ENCODE data around the gene ZIK1.
A peak's percentile ranks its signal among the peaks of the same experiment; 100 is the strongest.

ZIK1 gene

GRCh38 chr19:57583521-57584416 lies at the start of gene ZIK1:
Gene ZIK1 (plus strand): TSS chr19:57584145. CDS start chr19:57584357, 212 bp downstream.
- no peak for TF ChIP-seq CTCF (IDR thresholded peaks at IDR 0.05; ENCODE audit: low read depth, low read length)
- peak within 1 kb of the TSS; percentile 69 to 76 for H3K4me3 ChIP-seq (replicated peaks in 1 of 2; ENCODE audit: low read depth in 2 of 2, low read length in 2 of 2)
- peak; percentile 93 for DNase-seq (ENCODE audit: low read depth in 2 of 2)

- no peak overlapping the region for H3K4me3 ChIP-seq (replicated peaks in 1 of 2; ENCODE audit: low read depth in 2 of 2, low read length in 2 of 2)
- TF ChIP-seq CTCF (IDR thresholded peaks at IDR 0.05; ENCODE audit: low read depth, low read length), result no peak
- peak in 1 of 2 donors; percentile 14 for DNase-seq (ENCODE audit: low read depth in 2 of 2)
Observed at GRCh38 chr19:57537953-57538547, 45.9 kb upstream of the ZIK1 start.

GRCh38 chr19:57546513-57546912 lies 37.4 kb upstream of the ZIK1 start:
- no peak for DNase-seq (ENCODE audit: low read depth in 2 of 2)
- TF ChIP-seq CTCF (IDR thresholded peaks at IDR 0.05; ENCODE audit: low read depth, low read length), result no peak
- no peak overlapping the region for H3K4me3 ChIP-seq (replicated peaks in 1 of 2; ENCODE audit: low read depth in 2 of 2, low read length in 2 of 2)

GRCh38 chr19:57552432-57552831 lies 31.5 kb upstream of the ZIK1 start:
- TF ChIP-seq CTCF (IDR thresholded peaks at IDR 0.05; ENCODE audit: low read depth, low read length), result no peak
- no peak for DNase-seq (ENCODE audit: low read depth in 2 of 2)
- no peak overlapping the region for H3K4me3 ChIP-seq (replicated peaks in 1 of 2; ENCODE audit: low read depth in 2 of 2, low read length in 2 of 2)

- DNase-seq (ENCODE audit: low read depth in 2 of 2), result no peak
- no peak overlapping the region for H3K4me3 ChIP-seq (replicated peaks in 1 of 2; ENCODE audit: low read depth in 2 of 2, low read length in 2 of 2)
- TF ChIP-seq CTCF (IDR thresholded peaks at IDR 0.05; ENCODE audit: low read depth, low read length), result no peak
Observed at GRCh38 chr19:57557659-57558058, 26.3 kb upstream of the ZIK1 start.

- TF ChIP-seq CTCF (IDR thresholded peaks at IDR 0.05; ENCODE audit: low read depth, low read length), result peak; percentile 34
- peak; percentile 38 to 47 for DNase-seq (ENCODE audit: low read depth in 2 of 2)
- H3K4me3 ChIP-seq (replicated peaks in 1 of 2; ENCODE audit: low read depth in 2 of 2, low read length in 2 of 2), result peak overlapping the region; percentile 98 to 99
Observed at GRCh38 chr19:57558525-57558924, 25.4 kb upstream of the ZIK1 start.

Measured in cardiac fibroblast (primary cell).